WERI-Rb-1 (cell line): ENCODE measurements around the gene SMPD4.
"Not testable (repeated sequence)": the region's sequence is repeated elsewhere in the genome, so short reads cannot be mapped to it uniquely, and the experiment has no call there.

Experiments
- DNase-seq: peaks from one replicate; pipeline ENCODE4 v3.0.0-alpha.2; 2020
- H3K27ac ChIP-seq: fragments of 250-450 bp; sonication (Bioruptor Pico); 2 replicates; pipeline ENCODE4 v1.5.1; 2020; ENCODE audit warnings: mild to moderate bottlenecking, moderate library complexity
- H3K27me3 ChIP-seq: fragments of 250-450 bp; sonication (Bioruptor Pico); 2 replicates; pipeline ENCODE4 v1.5.1; 2021; ENCODE audit warnings: mild to moderate bottlenecking, low read depth, moderate library complexity; ENCODE audit not compliant: insufficient read depth, severe bottlenecking
- H3K36me3 ChIP-seq: fragments of 250-450 bp; sonication (Bioruptor Pico); 2 replicates; pipeline ENCODE4 v1.5.1; 2020; ENCODE audit warnings: mild to moderate bottlenecking, moderate library complexity
- H3K4me3 ChIP-seq: 2 replicates; pipeline ENCODE4 v1.5.1; 2011; ENCODE audit warnings: low read depth, mild to moderate bottlenecking, control low read depth, low read length
- H3K9me3 ChIP-seq: fragments of 250-450 bp; sonication (Bioruptor Pico); 2 replicates; pipeline ENCODE4 v1.5.1; 2021; ENCODE audit warnings: mild to moderate bottlenecking, moderate library complexity; ENCODE audit not compliant: severe bottlenecking
- TF ChIP-seq, protein P1 (sequence below): IDR thresholded peaks from 2 replicates; pipeline ENCODE4 v1.5.1; 2011; ENCODE audit warnings: low read depth, mild to moderate bottlenecking, control low read depth, inconsistent platforms, low read length

The SMPD4 gene

DNA sequence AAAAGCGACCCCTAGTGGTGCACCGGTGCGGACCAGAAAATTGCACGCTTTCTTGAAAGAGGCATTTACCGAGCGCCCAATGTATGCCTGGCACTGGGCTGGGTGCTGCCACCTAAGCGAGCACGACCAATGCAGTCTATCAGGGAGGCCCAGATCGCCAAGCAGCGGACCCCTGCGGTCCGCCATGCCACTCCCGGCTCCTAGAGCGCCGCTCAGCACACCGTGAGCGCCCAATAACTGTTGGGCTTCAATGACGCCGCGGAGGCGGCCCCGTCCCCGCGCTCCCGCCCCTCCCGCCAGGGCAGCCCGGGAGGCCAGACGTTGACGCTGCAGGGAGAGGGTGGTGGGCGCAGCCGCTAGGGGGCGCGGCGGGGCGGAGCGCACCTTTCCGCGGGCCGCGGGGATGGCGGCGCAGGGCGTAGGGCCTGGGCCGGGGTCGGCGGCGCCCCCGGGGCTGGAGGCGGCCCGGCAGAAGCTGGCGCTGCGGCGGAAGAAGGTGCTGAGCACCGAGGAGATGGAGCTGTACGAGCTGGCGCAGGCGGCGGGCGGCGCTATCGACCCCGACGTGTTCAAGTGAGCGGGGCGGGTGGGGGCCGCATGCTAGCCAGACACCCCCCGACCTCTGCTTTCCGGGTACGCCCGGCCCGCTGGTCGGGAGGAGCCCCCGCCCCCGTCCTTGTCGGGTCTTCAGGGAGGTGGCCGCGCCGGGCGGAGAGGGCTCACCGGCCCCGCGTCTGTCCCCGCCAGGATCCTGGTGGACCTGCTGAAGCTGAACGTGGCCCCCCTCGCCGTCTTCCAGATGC lies 679 bp upstream of the SMPD4 start, which contains the start of gene MZT2B:
MZT2B (plus strand) TSS at position 383 of the 803 bp plus-strand sequence; CDS start at position 404, 21 bp downstream.
- not testable (repeated sequence) for H3K27me3 ChIP-seq, H3K9me3 ChIP-seq
- Histone ChIP-seq H3K36me3 (peaks cover 11% of the 10 kb centered on the region), H3K4me3 (peak within 1 kb of the TSS; percentile 90), H3K27ac (peak within 1 kb of the TSS; percentile 95)
- peak; percentile 89 for DNase-seq
- TF ChIP-seq, protein P1, sequence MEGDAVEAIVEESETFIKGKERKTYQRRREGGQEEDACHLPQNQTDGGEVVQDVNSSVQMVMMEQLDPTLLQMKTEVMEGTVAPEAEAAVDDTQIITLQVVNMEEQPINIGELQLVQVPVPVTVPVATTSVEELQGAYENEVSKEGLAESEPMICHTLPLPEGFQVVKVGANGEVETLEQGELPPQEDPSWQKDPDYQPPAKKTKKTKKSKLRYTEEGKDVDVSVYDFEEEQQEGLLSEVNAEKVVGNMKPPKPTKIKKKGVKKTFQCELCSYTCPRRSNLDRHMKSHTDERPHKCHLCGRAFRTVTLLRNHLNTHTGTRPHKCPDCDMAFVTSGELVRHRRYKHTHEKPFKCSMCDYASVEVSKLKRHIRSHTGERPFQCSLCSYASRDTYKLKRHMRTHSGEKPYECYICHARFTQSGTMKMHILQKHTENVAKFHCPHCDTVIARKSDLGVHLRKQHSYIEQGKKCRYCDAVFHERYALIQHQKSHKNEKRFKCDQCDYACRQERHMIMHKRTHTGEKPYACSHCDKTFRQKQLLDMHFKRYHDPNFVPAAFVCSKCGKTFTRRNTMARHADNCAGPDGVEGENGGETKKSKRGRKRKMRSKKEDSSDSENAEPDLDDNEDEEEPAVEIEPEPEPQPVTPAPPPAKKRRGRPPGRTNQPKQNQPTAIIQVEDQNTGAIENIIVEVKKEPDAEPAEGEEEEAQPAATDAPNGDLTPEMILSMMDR: peak; percentile 71

DNA sequence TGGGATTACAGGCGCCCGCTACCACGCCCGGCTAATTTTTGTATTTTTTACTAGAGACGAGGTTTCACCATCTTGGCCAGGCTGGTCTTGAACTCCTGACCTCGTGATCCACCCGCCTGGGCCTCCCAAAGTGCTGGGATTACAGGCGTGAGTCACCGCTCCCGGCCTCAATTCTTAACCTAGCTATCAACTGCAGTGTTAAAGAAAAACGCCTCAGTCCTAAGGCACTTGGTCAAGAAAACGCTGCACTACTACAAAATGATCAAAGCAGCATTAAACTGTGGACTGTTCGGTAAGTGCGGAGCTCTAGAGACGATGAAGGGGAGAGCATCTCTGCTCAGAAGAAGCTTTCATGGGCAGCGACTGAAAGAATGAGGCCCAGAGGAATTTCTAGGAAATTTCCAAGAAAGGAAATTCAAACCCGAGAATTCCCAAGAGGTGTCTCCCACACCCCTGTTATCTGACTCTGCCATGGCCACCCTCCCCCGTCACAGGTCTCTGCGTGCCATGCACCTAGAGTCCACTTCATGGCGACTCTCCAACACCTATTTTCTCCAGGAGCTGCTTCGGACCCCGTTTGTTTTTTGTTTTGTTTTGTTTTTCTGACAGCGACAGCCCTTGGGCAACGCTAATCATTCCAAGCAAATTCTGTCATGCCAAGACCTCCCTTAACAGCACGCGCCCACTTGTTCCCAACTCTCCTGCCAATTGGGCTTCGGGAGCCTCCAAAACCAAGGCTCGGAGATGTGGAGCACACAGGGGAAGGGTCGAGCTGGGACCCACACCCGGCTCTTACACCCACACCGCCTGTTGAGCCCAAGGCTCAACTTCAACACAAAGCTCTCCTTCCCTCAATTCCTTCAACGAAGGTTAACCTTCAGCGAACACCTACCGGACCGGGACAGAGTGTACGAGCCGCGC lies 738 bp downstream of the SMPD4 start:
- not testable (repeated sequence) for H3K27me3 ChIP-seq, H3K9me3 ChIP-seq, DNase-seq
- peaks cover 11% of the 10 kb centered on the region for H3K36me3 ChIP-seq
- peak overlapping the region; percentile 95 for H3K27ac ChIP-seq
- H3K4me3 ChIP-seq: peak overlapping the region; percentile 90

DNA sequence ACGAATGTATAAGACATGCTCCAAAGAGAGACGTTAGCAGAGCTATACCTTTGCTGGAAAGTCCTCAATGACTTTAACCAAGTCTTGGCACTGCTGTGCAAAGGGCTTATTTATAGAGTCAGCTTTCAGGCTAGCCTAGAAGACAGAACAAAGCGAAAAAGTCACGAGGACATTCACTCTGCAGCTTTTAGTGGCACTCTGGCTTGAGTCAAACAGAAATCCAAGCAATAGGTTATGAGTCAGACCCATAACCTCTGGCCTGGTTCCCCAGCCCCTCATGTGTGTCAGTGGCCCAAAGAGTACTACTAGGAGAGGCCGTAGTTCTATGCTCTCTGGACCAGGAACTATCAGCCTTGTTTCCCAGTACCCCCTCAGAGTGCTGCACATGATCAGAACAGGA lies 6.5 kb downstream of the SMPD4 start:
- not testable (repeated sequence) for H3K9me3 ChIP-seq, H3K4me3 ChIP-seq, DNase-seq, H3K27ac ChIP-seq, H3K27me3 ChIP-seq
- H3K36me3 ChIP-seq: peaks cover 16% of the 10 kb centered on the region

DNA sequence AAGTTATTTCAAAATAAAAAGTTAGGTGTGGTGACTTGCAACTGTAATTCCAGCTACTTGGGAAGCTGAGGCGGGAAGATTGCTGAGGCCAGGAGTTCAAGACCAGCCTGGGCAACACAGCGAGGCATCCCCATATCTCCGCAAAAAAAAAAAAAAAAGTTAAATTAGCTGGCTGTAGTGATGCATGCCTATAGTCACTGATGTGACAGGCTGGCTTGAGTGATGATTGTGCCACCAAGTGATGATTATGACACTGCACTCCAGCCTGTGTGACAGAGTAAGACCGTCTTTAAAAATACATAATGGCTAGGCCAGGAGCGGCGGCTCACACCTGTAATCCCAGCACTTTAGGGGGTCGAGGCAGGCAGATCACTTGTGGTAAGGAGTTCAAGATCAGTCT lies 11.5 kb downstream of the SMPD4 start:
- Histone ChIP-seq H3K36me3 (peaks cover 28% of the 10 kb centered on the region), H3K27me3 (no peaks in the 10 kb centered on the region), H3K27ac (no peak overlapping the region), H3K4me3 (no peak overlapping the region), H3K9me3 (no peaks in the 10 kb centered on the region)
- TF ChIP-seq, protein P1: no peak
- no peak for DNase-seq

DNA sequence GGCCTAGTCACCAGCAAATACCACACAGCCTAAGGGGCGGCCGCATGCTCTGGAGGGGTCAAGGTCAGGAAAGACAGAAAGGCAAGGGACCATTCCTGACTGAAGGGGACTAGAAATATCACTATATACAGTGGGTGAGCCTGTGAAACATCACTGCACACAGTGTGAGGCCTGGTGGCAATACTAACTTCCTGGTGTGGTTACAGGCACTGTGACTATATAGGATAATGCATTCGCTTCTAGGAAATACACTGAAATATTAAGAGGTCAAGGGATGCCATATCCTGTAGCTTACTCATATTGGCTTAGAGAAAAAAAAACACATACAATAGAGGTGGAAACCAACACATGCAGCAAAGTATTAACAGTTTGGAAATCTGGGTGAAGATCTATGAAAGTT lies 12.2 kb downstream of the SMPD4 start:
- H3K27ac ChIP-seq, DNase-seq, H3K4me3 ChIP-seq, H3K9me3 ChIP-seq, H3K27me3 ChIP-seq: not testable (repeated sequence)
- H3K36me3 ChIP-seq: peaks cover 31% of the 10 kb centered on the region

DNA sequence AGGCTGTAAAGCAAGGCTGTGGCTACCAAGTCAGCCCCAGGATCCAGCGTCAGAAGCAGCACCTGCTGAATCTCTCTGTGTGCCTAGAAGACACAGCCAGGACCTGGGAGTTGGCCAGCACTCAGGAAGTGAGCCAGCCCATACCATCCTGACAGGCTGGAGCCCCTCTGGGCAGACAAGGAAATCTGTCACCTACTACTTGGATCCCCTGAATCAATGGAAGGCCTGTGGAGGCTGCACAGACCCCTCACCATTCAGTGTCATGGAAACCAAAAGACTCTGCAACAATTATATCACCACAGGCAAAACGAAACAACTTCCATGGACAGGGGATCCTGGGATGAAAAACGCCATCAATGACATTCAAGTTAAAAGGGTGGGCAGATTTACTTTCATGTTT lies 14.8 kb downstream of the SMPD4 start:
- not testable (repeated sequence) for H3K27ac ChIP-seq, H3K27me3 ChIP-seq, DNase-seq, H3K4me3 ChIP-seq, H3K9me3 ChIP-seq
- H3K36me3 ChIP-seq: peaks cover 30% of the 10 kb centered on the region

DNA sequence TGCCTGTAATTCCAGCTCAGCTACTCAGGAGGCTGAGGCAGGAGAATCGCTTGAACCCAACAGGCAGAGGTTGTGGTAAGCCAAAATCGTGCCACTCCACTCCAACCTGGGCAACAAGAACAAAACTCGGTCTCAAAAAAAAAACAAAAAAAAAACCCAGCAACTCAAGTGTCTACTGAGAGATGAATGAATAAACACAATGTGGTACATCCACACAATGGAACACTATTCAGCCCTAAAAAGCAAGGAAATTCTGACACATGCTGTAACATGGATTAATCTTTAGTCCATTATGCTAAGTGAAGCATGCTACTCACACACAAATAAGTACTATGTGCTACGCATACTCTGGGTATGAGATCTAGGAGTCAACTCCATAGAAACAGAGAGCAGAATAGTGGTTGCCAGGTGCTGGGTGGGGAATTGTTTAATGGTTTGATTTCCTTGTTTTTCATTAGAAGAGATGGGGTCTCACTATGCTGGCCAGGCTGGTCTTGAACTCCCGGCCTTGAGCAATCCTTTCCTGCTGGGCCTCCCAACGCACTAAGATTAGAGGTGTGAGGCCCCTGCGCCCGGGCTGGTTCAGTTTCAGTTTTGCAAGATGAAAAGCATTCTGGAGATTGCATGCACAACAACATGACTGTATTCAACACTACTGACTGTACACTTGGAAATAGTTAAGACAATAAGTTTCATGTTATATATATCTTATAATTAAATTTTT lies 15.9 kb downstream of the SMPD4 start:
- H3K4me3 ChIP-seq: no peak overlapping the region
- no peaks in the 10 kb centered on the region for H3K9me3 ChIP-seq
- no peak for DNase-seq
- H3K27ac ChIP-seq: no peak overlapping the region
- H3K27me3 ChIP-seq: no peaks in the 10 kb centered on the region
- TF ChIP-seq, protein P1: no peak
- peaks cover 27% of the 10 kb centered on the region for H3K36me3 ChIP-seq
